AG04450 (cell line): ENCODE data around the gene IFITM1. TPM values are rescaled to one million over a fixed set of nuclear protein-coding genes. Genes with fewer than 3 reads are reported as not detected.
"Not testable (repeated sequence)": the region's sequence is repeated elsewhere in the genome, so short reads cannot be mapped to it uniquely, and the experiment has no call there.

Source experiments
- CTCF ChIA-PET: fragments of 300-600, 350-600 bp; formaldehyde crosslinking; extraction: SDS; loops from one replicate; lab custom pipeline; 2022; ENCODE audit warnings: antibody characterized with exemption, inconsistent platforms; lab: Charles Lee
- POLR2A ChIA-PET: fragments of 350-600 bp; formaldehyde crosslinking; extraction: SDS; loops from one replicate; lab custom pipeline; 2021; ENCODE audit warnings: antibody characterized with exemption, inconsistent platforms; lab: Yijun Ruan, JAX
- DNase-seq: peaks from one replicate; pipeline ENCODE4 v3.0.0-alpha.2; 2011; ENCODE audit warnings: low read depth, low spot score
- H3K27ac ChIP-seq: one replicate; pipeline ENCODE4 v1.5.1; 2012; ENCODE audit warnings: low read depth, low read length, control low read depth
- H3K27me3 ChIP-seq: one replicate; pipeline ENCODE4 v1.6.0; 2012; ENCODE audit warnings: low read length; ENCODE audit not compliant: control insufficient read depth, insufficient read depth
- H3K4me3 ChIP-seq: 2 replicates; pipeline ENCODE4 v1.5.1; 2011; ENCODE audit warnings: mild to moderate bottlenecking, low read depth, low read length, control low read depth
- H3K9me3 ChIP-seq: 2 replicates; pipeline ENCODE4 v1.5.1; 2012; ENCODE audit warnings: low read length; ENCODE audit not compliant: control insufficient read depth, insufficient read depth
- polyA plus RNA-seq: library from polyadenylated mRNA; depleted of rRNA; stranded (reverse); fragments of >200 nt; gene quantifications from 2 replicates; pipeline ENCODE4 v1.2.3, GENCODE V29; 2011
- TF ChIP-seq, protein P1 (sequence below): IDR thresholded peaks from 2 replicates; pipeline ENCODE4 v1.5.1; 2011; ENCODE audit warnings: low read depth, low read length, control low read depth, inconsistent platforms

The IFITM1 gene
- polyA plus RNA-seq, 1 experiment: 62.1 TPM

DNA sequence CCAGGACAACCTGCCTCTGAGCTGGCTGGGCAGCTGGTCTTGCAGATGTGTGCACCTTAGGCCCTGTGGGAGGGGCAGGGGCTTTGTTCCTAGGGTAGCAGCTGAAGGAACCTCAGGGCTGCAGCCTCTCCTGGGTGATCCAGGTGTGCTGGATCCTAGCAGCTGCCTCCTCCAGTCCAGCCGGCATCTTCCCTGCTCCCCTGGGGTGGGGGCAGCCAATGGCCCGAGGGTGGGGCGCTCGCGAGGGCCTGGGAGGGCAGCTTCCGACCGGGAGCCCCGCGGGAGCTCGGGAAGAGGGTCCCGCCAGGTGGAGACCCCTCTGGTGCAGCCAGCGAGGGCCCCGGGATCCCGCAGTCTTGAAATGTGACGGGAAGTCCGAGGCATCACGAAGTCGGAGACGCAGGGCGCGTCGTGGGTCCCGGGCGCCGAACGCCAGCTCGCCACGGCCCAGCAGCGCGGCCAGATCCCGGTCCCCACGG, 1.7 kb downstream of the IFITM1 start:
- peaks cover 7% of the 10 kb centered on the region; the same call in 1 of the 2 replicates for H3K9me3 ChIP-seq
- no peak for DNase-seq
- no peaks in the 10 kb centered on the region for H3K27me3 ChIP-seq
- no peak overlapping the region for H3K27ac ChIP-seq
- TF ChIP-seq, protein P1, sequence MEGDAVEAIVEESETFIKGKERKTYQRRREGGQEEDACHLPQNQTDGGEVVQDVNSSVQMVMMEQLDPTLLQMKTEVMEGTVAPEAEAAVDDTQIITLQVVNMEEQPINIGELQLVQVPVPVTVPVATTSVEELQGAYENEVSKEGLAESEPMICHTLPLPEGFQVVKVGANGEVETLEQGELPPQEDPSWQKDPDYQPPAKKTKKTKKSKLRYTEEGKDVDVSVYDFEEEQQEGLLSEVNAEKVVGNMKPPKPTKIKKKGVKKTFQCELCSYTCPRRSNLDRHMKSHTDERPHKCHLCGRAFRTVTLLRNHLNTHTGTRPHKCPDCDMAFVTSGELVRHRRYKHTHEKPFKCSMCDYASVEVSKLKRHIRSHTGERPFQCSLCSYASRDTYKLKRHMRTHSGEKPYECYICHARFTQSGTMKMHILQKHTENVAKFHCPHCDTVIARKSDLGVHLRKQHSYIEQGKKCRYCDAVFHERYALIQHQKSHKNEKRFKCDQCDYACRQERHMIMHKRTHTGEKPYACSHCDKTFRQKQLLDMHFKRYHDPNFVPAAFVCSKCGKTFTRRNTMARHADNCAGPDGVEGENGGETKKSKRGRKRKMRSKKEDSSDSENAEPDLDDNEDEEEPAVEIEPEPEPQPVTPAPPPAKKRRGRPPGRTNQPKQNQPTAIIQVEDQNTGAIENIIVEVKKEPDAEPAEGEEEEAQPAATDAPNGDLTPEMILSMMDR: no peak
- ChIA-PET CTCF (interaction anchor here (0.7 to 1.3 kb wide), 2 partner anchors 10 to 130 kb away, joined by 3 to 5 read pairs; no protein-coding TSS in a partner anchor), POLR2A (interaction anchor here (0.5 to 2.0 kb wide), 2 partner anchors 40 to 303 kb away, joined by 3 to 8 read pairs; no protein-coding TSS in a partner anchor)
- 0 out of 2 replicates have a peak overlapping the region, but pooled peaks have one; percentile 7 for H3K4me3 ChIP-seq

DNA sequence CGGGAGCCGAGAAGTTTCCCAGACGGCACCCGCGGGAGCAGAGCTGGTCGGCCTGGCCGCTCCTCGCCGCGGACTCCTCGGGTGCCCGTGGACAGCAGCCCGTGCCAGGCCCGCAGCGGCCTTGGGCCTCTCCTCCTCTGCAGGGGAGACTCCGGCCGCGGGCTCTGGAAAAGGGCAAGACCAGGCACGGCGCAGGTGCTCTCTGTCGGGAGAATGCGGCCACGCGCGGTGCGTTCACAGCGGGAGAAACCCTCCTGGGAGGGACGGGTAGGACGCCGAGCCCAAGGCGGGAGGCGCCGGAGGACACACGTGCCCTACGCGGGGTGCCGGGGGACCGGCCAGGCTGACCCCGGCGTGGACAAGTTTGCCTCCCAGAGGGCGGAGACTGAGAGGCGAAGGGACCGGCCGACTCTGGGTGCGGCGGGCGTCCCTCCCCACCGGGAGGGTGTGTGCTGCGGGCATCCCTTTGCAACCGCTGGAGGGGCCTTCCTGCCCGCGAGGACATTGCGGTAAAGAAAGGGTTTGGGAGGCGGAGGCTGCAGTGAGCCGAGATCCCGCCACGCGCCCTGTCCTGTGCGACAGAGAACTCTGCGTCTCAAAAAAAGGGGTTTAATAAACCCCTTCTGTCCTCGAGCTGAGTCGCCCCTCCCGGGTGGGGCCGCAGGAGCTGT, 2.3 kb downstream of the IFITM1 start:
- H3K4me3 ChIP-seq: 0 out of 2 replicates have a peak overlapping the region, but pooled peaks have one; percentile 4
- CTCF ChIA-PET: interaction anchor here (1.3 to 1.4 kb wide), 2 partner anchors 10 to 11 kb away, joined by 5 to 6 read pairs; no protein-coding TSS in a partner anchor
- no peak for DNase-seq
- POLR2A ChIA-PET: interaction anchor here (2.0 kb wide), 1 partner anchor 39 kb away, joined by 8 read pairs; no protein-coding TSS in a partner anchor
- TF ChIP-seq, protein P1: no peak
- no peak overlapping the region for H3K27ac ChIP-seq
- H3K9me3 ChIP-seq: peaks cover 7% of the 10 kb centered on the region; the same call in 1 of the 2 replicates
- no peaks in the 10 kb centered on the region for H3K27me3 ChIP-seq

DNA sequence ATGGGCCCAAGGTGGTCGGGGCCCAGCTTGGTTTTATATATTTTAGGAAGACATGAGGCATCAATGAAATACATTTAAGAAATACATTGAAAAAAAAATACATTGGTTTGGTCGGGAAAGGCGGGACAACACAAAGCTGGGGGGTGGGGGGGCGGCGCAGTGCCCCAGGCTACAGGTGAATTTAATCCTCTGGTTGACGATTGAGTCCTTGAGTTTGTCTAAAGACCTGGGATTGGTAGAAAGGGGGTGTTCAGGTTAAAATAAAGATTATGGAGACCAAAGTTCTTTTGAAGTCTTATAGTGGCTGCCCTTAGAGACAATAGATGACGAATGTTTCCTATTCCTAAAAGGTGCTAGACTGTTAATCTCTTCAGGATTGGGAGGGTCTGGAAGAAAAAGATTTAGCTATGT, 3.1 kb downstream of the IFITM1 start:
- H3K27ac ChIP-seq: no peak overlapping the region
- no peaks in the 10 kb centered on the region for H3K27me3 ChIP-seq
- POLR2A ChIA-PET: interaction anchor here (2.0 kb wide), 1 partner anchor 39 kb away, joined by 8 read pairs; no protein-coding TSS in a partner anchor
- TF ChIP-seq, protein P1: no peak
- H3K9me3 ChIP-seq: peaks cover 7% of the 10 kb centered on the region; the same call in 1 of the 2 replicates
- DNase-seq: no peak
- no peak overlapping the region for H3K4me3 ChIP-seq
- CTCF ChIA-PET: interaction anchor here (1.0 to 1.4 kb wide), 4 partner anchors 11 to 202 kb away, joined by 3 to 6 read pairs (median 4); no protein-coding TSS in a partner anchor

DNA sequence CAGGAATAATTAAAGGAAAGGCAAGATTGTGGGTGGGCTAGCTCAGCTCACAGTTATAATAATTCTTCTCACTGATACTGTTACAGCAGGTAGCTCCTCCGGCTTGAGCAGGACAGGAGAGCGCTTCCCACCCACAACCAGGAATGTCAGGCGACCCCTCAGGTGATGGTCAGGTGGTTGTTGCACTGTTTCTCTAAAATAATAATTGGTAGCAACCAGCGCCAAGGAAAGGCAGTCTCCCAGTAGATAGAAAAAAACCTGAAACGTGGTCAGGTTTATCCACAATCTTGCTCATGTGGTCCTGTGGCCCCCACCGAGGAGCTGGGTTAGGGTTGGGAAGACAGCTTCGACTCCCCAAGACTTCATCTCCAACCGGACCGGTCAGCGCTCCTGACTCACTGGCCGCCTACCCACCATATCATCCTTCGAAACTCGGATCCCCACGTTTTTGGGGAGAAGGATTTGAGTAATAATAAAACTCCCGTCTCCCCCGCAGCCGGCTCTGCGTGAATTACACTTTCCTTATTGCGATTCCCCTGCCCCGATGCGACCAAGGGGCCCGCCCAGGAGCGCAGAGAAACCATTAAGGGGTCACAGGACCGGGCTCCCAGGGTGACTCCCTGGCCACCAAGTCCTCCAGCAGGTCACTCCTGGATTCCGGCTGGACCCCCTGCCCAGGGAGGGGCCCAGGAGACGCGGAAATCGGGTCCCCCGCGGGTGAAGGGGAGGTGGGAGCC, 4.0 kb downstream of the IFITM1 start:
- DNase-seq, H3K9me3 ChIP-seq, H3K27me3 ChIP-seq, H3K27ac ChIP-seq, POLR2A ChIA-PET: not testable (repeated sequence)
- CTCF ChIA-PET: interaction anchor here (1.0 to 1.4 kb wide), 4 partner anchors 12 to 201 kb away, joined by 3 to 6 read pairs (median 4); no protein-coding TSS in a partner anchor
- H3K4me3 ChIP-seq: peak overlapping the region; percentile 45

DNA sequence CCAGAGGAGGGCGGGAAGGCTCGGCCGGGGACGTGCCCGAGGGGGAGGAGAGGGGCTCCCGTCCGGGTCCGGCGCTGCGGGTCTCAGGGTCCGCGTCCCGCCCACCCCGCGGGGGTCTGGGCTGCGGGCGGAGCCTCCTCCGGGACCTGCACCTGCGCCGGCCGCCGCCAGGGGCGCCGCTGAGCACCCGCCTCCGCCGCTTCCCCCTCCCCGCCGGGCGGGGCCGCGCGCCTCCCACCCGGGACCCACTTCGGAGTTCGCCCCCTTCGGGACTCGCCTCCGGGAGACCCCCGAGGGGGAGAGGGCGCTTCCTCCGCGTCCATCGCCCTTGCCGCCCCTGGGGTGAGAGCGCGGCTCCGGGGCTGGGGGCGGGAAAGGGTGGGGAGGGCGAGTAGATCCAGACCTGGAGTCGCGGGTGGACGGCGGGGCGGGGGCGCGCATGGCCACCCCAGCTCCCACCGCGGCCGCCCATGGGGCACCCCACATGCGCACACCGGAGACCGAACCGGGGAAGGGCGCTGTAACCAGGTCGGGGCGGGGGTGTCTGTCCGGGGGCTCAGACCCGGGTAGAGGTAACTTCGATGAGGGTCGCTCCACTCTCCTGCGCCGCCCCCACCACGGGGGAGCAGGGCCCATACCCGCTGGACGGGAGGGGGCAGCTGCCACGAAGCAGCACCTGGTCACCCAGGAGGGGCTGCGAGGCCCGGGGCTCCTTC, 4.7 kb downstream of the IFITM1 start:
- CTCF ChIA-PET, H3K27ac ChIP-seq, H3K27me3 ChIP-seq, POLR2A ChIA-PET, DNase-seq, H3K9me3 ChIP-seq: not testable (repeated sequence)
- H3K4me3 ChIP-seq: peak overlapping the region; percentile 60

DNA sequence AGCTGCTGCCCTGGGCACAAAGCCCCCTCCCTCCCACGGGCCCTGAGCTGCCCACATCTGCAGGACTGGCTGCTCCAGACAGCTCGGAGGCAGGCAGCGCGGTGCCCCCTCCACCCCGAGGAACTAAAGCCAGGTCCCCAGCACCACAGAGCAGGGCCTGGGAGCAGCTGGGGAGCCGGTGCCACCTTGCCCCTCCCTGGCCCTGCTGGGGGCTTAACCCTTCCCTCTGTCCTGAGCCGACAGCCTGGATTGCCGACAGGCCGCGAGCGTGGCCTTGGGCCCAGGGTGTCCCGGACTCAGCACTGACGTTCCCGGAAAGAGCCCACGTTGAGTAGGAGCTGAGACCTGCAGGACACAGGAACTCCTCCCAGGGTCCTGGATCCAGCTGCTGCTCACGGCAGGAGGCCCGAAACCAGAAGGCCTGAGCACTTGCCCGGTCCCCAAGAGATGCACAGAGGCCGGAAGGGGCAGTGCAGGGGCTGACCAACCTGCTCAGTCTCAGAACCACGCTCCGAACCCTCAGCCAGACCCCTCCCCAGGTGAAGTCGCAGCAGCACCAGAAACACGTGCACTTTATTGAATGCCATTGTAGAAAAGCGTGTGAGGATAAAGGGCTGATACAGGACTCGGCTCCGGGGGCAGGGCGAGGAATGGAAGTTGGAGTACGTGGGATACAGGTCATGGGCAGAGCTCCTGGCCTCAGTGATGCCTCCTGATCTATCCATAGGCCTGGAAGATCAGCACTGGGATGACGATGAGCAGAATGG, 5.5 kb downstream of the IFITM1 start:
- POLR2A ChIA-PET, H3K9me3 ChIP-seq, DNase-seq, CTCF ChIA-PET, H3K27me3 ChIP-seq: not testable (repeated sequence)
- Histone ChIP-seq H3K27ac (peak overlapping the region; percentile 31), H3K4me3 (peak overlapping the region; percentile 77)

DNA sequence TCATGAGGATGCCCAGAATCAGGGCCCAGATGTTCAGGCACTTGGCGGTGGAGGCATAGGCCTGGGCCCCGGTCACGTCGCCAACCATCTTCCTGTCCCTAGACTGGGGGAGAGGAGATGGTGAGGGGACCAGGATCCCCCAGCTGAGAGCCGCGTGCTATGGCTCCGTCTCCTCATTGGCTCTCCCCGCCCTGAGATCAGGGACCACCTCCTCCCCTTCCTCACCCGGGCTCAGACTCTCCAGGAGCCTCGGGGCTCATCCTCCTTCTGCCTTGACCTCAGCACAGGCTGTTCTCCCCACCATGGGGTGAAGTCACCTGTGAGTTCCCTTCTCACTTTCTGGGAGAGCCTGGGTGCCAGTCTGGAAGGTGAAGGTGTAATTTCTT, 6.0 kb downstream of the IFITM1 start:
- Histone ChIP-seq H3K4me3 (peak overlapping the region; percentile 84), H3K27ac (peak overlapping the region; percentile 31)
- H3K27me3 ChIP-seq, CTCF ChIA-PET, DNase-seq, H3K9me3 ChIP-seq, POLR2A ChIA-PET: not testable (repeated sequence)
